KMS-11 (cell line): ENCODE measurements around the gene PIK3C2B.

ENCODE experiments used
- H2AFZ ChIP-seq: fragments of 200-600 bp; sonication (generic); 2 replicates; pipeline ENCODE4 v1.6.1; 2016; ENCODE audit warnings: antibody characterized with exemption, mixed run types, low read depth
- H3K27ac ChIP-seq: fragments of 200-600 bp; sonication (generic); 2 replicates; pipeline ENCODE4 v1.6.1; 2016; ENCODE audit warnings: mild to moderate bottlenecking, mixed run types
- H3K27me3 ChIP-seq: fragments of 200-600 bp; sonication (generic); 2 replicates; pipeline ENCODE4 v1.6.1; 2017; ENCODE audit warnings: mild to moderate bottlenecking, low read depth, mixed run types, moderate library complexity; ENCODE audit not compliant: insufficient read depth
- H3K36me3 ChIP-seq: fragments of 200-600 bp; sonication (generic); 2 replicates; pipeline ENCODE4 v1.6.1; 2017; ENCODE audit warnings: mild to moderate bottlenecking, mixed run types; ENCODE audit not compliant: insufficient read depth
- H3K4me1 ChIP-seq: fragments of 200-600 bp; sonication (generic); 2 replicates; pipeline ENCODE4 v1.6.1; 2016; ENCODE audit warnings: mild to moderate bottlenecking, low read depth, mixed run types; ENCODE audit not compliant: poor library complexity, severe bottlenecking
- H3K4me2 ChIP-seq: fragments of 200-600 bp; sonication (generic); 2 replicates; pipeline ENCODE4 v1.7.0; 2016; ENCODE audit warnings: mild to moderate bottlenecking, mixed run types
- H3K4me3 ChIP-seq: fragments of 200-600 bp; sonication (generic); IDR thresholded peaks from 2 replicates; pipeline ENCODE4 v1.6.1; 2017; ENCODE audit warnings: low read depth, low read length, mixed read lengths; ENCODE audit not compliant: insufficient read depth
- H3K79me2 ChIP-seq: fragments of 200-600 bp; sonication (generic); 2 replicates; pipeline ENCODE4 v1.6.1; 2016; ENCODE audit warnings: low read depth, mixed run types; ENCODE audit not compliant: insufficient read depth
- H3K9ac ChIP-seq: fragments of 200-600 bp; sonication (generic); 2 replicates; pipeline ENCODE4 v1.6.1; 2016; ENCODE audit warnings: mild to moderate bottlenecking, mixed run types
- H4K20me1 ChIP-seq: fragments of 200-600 bp; sonication (generic); 2 replicates; pipeline ENCODE4 v1.6.1; 2016; ENCODE audit warnings: mild to moderate bottlenecking, mixed run types; ENCODE audit not compliant: insufficient read depth
- TF ChIP-seq, protein P1 (sequence below): fragments of 200-600 bp; sonication (generic); conservative IDR thresholded peaks from 2 replicates; pipeline ENCODE4 v1.6.1; 2017; ENCODE audit warnings: low read depth, mild to moderate bottlenecking, antibody characterized with exemption, low read length, moderate library complexity, mixed read lengths

The PIK3C2B gene

DNA sequence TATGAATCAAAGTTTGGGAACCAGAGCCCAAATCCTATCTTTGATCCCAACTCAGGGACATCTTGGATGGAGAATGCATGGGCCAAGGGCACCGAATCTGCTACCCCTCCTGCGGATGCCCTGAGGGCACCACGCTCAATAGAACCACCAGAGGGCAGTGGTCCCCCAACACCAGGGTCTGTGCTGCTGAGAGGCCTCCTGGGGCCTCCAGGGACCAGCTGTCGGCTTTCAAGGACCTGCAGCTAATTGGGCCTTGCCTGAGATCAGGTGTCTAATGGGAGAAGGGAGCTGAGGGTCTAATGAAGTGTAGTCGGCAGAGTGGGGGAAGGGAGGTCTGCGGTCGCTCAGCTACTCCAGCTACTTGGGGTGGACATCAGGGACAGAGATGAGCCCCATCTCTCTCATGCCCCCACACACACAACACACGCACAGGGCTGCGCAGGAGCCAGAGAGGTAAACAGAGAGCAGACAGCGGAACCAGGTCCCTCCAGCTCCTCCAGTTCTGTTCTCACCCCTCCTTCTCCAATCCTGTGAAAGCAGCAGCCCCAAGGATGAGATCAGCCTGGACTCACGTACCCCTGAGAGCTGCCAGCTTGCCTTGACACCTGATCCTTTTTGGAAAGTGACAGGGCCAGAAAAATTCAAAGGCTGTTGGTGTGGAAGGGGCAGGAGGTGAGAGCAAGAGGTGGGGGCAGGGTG lies 48.0 kb downstream of the PIK3C2B start:
- H3K9ac ChIP-seq, result no peak overlapping the region
- H3K27me3 ChIP-seq, result no peaks in the 10 kb centered on the region
- no peaks in the 10 kb centered on the region for H3K36me3 ChIP-seq
- no peaks in the 10 kb centered on the region for H3K79me2 ChIP-seq
- H3K4me3 ChIP-seq, result no peak overlapping the region
- H3K4me1 ChIP-seq, result peaks cover 5% of the 10 kb centered on the region
- no peaks in the 10 kb centered on the region for H4K20me1 ChIP-seq
- H3K27ac ChIP-seq, result no peak overlapping the region
- no peak overlapping the region for H3K4me2 ChIP-seq
- TF ChIP-seq, protein P1, sequence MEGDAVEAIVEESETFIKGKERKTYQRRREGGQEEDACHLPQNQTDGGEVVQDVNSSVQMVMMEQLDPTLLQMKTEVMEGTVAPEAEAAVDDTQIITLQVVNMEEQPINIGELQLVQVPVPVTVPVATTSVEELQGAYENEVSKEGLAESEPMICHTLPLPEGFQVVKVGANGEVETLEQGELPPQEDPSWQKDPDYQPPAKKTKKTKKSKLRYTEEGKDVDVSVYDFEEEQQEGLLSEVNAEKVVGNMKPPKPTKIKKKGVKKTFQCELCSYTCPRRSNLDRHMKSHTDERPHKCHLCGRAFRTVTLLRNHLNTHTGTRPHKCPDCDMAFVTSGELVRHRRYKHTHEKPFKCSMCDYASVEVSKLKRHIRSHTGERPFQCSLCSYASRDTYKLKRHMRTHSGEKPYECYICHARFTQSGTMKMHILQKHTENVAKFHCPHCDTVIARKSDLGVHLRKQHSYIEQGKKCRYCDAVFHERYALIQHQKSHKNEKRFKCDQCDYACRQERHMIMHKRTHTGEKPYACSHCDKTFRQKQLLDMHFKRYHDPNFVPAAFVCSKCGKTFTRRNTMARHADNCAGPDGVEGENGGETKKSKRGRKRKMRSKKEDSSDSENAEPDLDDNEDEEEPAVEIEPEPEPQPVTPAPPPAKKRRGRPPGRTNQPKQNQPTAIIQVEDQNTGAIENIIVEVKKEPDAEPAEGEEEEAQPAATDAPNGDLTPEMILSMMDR, result peak; percentile 84
- H2AFZ ChIP-seq, result no peak overlapping the region

DNA sequence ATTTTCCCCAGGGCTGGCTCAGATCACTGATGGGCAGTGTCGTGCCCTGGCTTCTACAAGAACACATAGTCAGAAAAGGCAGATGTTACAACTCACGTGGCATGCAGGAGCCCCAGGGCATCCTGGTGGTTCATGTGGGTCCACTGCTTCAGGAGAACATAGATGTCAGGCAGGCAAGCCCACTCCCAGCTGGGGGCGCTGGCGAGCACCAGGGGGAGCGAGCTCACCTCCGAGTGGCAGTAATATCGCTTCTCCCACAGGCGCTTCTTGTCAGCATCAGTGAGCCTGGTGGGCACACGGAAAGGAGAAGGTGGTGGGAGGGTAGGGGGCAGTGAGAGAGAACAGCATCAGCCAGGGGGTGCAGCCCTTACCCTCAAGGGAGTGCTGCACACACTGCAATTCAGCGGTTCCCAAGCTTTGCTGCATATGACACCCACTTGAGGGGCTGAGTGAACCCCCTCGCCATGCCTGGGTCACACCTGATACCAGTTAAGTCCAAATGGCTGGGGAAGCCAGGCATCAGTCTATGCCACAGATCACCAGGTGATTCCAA lies 48.7 kb downstream of the PIK3C2B start:
- Histone ChIP-seq H3K27me3 (no peaks in the 10 kb centered on the region), H3K4me2 (no peak overlapping the region), H3K79me2 (no peaks in the 10 kb centered on the region), H3K4me1 (peaks cover 5% of the 10 kb centered on the region), H4K20me1 (no peaks in the 10 kb centered on the region), H2AFZ (no peak overlapping the region), H3K4me3 (no peak overlapping the region), H3K27ac (no peak overlapping the region), H3K36me3 (no peaks in the 10 kb centered on the region), H3K9ac (no peak overlapping the region)
- TF ChIP-seq, protein P1, result no peak
